HG02759 (cell line): ENCODE measurements around the gene MFN2.
"Not testable (repeated sequence)": the region's sequence is repeated elsewhere in the genome, so short reads cannot be mapped to it uniquely, and the experiment has no call there.

Source experiments
- ATAC-seq: cut with Tn5 transposase; IDR thresholded peaks from one replicate; pipeline ENCODE4 v1.9.1; 2021; ENCODE audit warnings: mild to moderate bottlenecking, moderate library complexity; ENCODE audit not compliant: unreplicated experiment

The MFN2 gene

GRCh38 chr1:12019858-12020509 is 39.7 kb downstream of the MFN2 start:
- no peak for ATAC-seq

GRCh38 chr1:12021616-12022015 is 41.4 kb downstream of the MFN2 start:
- no peak for ATAC-seq

DNA sequence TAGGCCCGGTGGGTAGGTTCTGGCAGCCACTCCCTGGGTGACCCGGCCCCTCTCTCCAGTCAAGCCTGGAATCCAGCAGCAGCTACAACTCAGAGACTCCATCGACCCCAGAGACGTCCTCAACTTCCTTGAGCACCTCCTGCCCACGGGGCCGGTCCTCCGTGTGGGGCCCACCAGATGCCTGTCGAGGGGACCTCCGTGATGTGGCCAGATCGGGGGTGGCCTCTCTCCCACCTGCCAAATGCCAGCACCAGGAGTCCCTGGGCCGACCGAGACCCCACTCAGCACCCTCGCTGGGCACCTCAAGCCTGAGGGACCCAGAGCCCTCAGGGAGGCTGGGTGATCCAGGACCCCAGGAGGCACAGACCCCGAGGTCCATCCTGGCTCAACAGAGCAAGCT is 41.8 kb downstream of the MFN2 start:
- no peak for ATAC-seq

DNA sequence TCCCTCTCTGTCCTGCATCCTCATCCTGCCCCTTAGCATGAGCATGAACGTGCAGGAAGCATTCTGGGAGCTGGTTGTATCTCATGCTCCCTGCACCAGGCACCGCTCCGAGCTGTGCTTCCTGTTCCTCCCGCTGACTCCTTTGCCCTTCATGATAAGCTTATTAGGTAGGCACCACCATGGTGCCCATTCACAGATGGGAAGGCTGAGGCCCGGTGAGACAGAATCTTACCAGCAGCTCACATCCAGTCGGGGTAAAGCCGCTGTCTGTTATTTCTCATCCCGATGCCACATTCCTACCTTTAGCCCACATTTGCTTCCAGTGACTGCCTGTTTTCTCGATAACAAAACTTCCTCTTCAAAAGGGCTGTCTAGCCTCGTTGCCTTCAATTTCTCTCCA is 46.3 kb downstream of the MFN2 start:
- ATAC-seq: no peak

DNA sequence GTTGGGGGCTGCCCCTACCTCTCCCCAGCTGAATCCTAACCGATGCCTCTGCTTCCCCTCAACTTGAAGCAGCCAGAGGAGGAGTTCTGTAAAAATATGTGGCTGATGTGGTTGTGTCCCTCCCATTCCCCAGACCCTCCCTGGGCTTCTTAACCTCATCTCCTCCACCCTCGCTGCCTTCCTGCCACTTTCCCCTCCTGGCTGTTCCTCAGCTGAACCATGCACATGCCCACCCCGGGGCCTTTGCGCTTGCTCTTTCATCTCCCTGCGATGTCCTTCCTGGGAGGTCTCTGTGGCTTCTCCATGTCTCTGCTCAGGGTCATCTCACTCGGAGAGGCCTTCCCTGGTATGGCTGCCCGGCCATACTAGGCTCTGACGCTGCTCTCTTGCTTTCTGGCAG is 48.0 kb downstream of the MFN2 start:
- no peak for ATAC-seq

- ATAC-seq: no peak
Observed at GRCh38 chr1:12028957-12029511, 48.8 kb downstream of the MFN2 start.

- ATAC-seq: no peak
Observed at GRCh38 chr1:12029720-12030339, 49.6 kb downstream of the MFN2 start.

DNA sequence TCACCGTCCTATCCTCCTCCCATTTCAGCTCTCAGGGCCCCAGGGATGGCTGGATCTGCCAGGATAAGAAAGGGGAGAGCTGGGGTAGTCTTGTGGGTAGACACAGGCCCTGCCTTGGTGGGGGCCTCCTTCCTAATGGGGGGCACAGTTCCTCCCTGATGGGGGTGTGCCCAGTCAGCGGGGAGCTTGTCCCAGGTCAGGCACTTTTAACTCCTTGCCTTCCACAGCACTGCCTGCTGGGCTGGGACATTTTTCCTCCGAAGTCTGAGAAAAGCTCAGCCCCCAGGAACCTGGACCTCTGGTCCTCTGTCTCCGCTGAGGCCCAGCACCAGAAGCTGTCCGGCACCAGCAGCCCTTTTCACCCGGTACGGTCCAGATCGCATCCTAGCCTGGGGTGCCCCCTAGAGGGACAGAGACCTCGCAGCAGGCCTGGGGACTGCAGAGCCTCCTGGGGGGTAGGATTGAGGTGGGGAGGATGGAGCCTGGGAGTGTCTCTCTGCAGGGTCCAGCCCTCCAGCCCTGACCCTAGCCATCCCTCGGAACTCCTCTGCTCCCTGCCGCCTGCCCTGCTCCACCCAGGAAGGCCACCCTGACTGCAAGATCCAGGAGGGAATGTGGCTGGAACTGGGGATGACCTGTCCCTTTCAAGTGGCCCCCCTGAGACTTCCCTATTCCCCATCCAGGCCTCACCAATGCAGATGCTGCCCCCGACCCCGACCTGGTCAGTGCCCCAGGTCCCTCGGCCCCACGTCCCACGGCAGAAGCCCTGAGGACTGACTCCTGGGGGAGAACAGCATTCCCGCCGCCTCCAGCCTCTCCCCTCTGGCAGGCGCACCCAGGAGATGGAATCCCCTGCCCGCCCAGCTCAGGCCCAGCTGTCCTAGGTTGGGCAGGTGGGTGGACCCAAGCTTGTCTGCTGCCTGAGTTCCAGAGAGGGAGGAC is 51.1 kb downstream of the MFN2 start:
- ATAC-seq: no peak

DNA sequence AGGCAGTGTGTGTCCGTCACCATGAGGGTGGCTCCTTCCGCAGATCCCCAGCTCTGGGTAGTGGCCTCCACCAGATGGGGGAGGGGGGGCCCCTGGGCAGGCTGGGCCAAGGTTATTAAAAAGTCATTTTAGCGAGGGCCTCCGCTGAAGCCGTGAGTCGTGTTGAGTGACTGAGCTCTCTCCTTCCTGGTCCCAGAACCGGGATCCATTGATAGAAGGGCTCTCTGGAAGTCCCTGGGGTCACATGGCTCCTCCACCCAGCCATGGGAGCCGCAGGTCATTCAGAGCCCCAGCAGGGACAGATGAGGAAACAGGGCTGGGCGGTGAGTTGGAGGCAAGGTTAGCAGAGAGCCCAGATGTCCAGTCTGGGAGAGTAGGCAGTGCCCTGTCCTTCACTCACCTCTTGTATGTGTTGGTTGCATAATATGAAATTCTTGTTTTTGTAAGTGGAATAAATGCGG is 51.9 kb downstream of the MFN2 start:
- ATAC-seq: no peak

- ATAC-seq: not testable (repeated sequence)
Observed at GRCh38 chr1:12033441-12033840, 53.2 kb downstream of the MFN2 start.

DNA sequence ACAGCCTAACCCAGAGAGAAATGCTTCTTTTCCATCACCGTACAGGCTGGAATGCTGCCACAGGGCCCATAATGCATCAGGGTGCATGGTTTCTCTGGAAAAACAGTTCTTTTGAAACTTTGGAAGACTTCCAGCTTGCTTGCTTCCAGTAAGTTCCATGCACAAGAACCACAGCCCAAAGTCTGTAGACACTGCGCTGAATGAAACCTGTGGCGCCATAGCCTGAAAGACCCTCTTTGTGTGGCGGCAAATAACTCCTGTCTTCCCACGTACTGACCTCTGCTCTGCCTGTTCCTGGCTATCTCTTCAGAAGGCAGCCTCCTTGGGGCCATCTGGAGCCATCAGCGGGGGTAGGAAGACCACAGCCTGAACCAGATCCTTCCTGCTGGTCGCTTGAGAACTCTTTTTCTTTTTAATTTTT is 54.1 kb downstream of the MFN2 start:
- ATAC-seq: no peak

DNA sequence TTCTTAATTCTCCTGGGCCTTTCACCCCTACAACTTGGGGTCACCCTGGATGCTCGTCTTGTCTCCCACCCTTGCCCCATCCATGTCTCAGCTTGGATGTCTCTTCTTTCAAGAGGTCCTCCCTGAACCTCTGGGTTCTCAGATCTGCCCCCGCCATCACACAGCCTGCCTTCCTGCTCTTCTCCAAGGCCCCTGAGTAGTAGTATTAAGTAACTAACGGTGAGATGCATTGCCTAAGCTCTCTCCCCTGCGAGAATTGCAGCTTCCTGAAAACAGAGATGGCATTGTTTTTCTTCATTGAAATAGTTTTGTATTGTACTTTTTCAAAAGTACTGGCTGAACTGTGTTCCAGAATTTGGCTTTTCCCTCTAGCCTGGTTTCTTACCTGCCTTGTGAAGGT is 55.1 kb downstream of the MFN2 start:
- ATAC-seq: no peak

GRCh38 chr1:12037486-12038355 is 57.5 kb downstream of the MFN2 start:
- ATAC-seq: no peak

GRCh38 chr1:12038356-12039163 is 58.3 kb downstream of the MFN2 start:
- ATAC-seq: no peak

DNA sequence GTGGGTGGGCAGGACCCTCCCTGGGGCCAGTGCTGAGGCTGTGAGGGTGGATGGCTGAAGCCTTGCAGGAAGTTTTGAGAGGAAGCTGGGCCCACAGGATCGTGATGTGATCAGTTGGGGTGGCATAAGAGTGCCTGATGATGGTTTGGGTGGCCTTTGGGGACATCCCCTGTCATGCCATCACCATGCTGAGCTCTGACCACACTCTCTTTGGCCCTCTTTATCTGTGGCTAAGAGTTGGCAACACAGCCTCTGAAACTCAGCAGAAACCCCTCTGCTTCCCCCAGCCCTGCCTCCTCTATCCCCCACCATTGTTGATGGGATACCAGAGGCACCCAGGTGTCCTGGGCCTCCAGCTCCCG is 58.9 kb downstream of the MFN2 start:
- no peak for ATAC-seq

- ATAC-seq: peak; percentile 47
Observed at GRCh38 chr1:12039824-12040456, 59.7 kb downstream of the MFN2 start.

- peak; percentile 74 for ATAC-seq
Observed at GRCh38 chr1:12040457-12041051, 60.3 kb downstream of the MFN2 start.

GRCh38 chr1:12044187-12044877 is 64.1 kb downstream of the MFN2 start:
- not testable (repeated sequence) for ATAC-seq
